ENCODE measurements around the gene PLD5. TPM values are rescaled to one million over a fixed set of nuclear protein-coding genes. Genes with fewer than 3 reads are reported as not detected.
"Not testable (repeated sequence)": the region's sequence is repeated elsewhere in the genome, so short reads cannot be mapped to it uniquely, and the experiment has no call there.

The PLD5 gene
- total RNA-seq, 2 donors from 2014 or later, result 0.05 to 1.0 TPM

DNA sequence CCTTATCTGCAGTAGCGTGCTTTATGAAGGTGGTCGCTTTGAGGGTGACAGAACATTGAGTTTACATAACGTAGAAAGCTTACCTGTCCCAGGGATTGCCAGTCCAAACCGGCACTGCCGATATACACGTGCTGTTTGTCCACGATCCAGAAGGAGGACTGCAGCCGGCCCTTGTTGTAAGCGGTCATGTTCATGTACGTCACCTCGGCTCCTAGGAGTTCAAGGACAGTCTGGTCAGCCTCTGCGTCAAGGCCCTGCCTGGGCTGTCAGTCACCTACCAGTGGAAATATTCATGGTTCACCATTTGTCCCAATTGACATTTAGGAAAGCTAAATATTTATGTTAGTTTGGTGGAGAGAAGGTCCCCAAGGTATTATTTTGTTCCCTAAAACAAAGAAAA is 304.6 kb downstream of the PLD5 start:
- Histone ChIP-seq H3K4me1 (replicated peaks) (no peaks in the 10 kb centered on the region), H3K36me3 (no peaks in the 10 kb centered on the region), H3K9me3 (no peaks in the 10 kb centered on the region), H3K27me3 (replicated peaks; ENCODE audit: insufficient read depth) (no peaks in the 10 kb centered on the region), H3K27ac (no peak overlapping the region), H3K4me3 (no peak overlapping the region)
- 59% methylated on average over 12 of the region's 12 CpGs for WGBS
- DNase-seq (ENCODE audit: low spot score), result no peak
- no peak for TF ChIP-seq POLR2AphosphoS5 (IDR thresholded peaks at IDR 0.05)
- TF ChIP-seq POLR2A (IDR thresholded peaks at IDR 0.05), result no peak
- intact Hi-C loops (cut with DNase I), result no loop called here

- no peak for TF ChIP-seq POLR2AphosphoS5 (IDR thresholded peaks at IDR 0.05)
- no peak for TF ChIP-seq CTCF (IDR thresholded peaks at IDR 0.05)
- TF ChIP-seq POLR2A (IDR thresholded peaks at IDR 0.05), result no peak
- no peaks in the 10 kb centered on the region for H3K9me3 ChIP-seq
- H3K36me3 ChIP-seq, result no peaks in the 10 kb centered on the region
- no peak for DNase-seq (ENCODE audit: low spot score)
- no peak overlapping the region for H3K27ac ChIP-seq
- no peaks in the 10 kb centered on the region for H3K4me1 ChIP-seq (replicated peaks)
- intact Hi-C loops (cut with DNase I), result no loop called here
- H3K27me3 ChIP-seq (replicated peaks; ENCODE audit: insufficient read depth), result no peaks in the 10 kb centered on the region
- H3K4me3 ChIP-seq, result no peak overlapping the region
- 96% methylated on average over 2 of the region's 2 CpGs for WGBS
These were observed 305.1 kb downstream of the PLD5 start for GRCh38 chr1:242219298-242219901.

GRCh38 chr1:242216368-242216767 is 308.1 kb downstream of the PLD5 start:
- H3K27ac ChIP-seq, result no peak overlapping the region
- H3K27me3 ChIP-seq (replicated peaks; ENCODE audit: insufficient read depth), result no peaks in the 10 kb centered on the region
- H3K9me3 ChIP-seq, result no peaks in the 10 kb centered on the region
- intact Hi-C loops (cut with DNase I), result no loop called here
- 97% methylated on average over 4 of the region's 4 CpGs for WGBS
- no peak overlapping the region for H3K4me3 ChIP-seq
- H3K36me3 ChIP-seq, result no peaks in the 10 kb centered on the region
- DNase-seq (ENCODE audit: low spot score), result no peak
- H3K4me1 ChIP-seq (replicated peaks), result no peaks in the 10 kb centered on the region
- no peak for TF ChIP-seq POLR2A (IDR thresholded peaks at IDR 0.05)
- TF ChIP-seq CTCF (IDR thresholded peaks at IDR 0.05), result no peak
- no peak for TF ChIP-seq POLR2AphosphoS5 (IDR thresholded peaks at IDR 0.05)

DNA sequence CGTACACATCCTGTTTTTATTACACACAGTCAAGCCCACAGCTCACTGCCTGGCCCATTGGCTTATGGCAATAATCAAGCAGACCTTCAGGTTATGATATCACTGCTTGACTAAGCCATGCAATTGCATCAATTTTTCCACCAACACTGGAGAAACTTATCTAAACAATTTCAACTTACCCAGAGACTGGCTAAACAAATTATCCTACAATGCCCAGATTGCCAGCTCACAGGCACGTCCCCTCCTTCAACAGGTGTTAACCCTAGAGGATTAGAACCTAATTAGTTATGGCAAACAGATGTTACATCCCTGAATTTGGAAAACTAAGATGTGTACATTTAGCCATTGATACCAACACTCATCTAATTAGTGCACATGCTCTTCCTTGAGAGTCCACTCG is 310.0 kb downstream of the PLD5 start:
- H3K4me3 ChIP-seq; DNase-seq (ENCODE audit: low spot score); H3K9me3 ChIP-seq; H3K27ac ChIP-seq; H3K4me1 ChIP-seq (replicated peaks); H3K36me3 ChIP-seq; intact Hi-C loops (cut with DNase I); H3K27me3 ChIP-seq (replicated peaks; ENCODE audit: insufficient read depth): not testable (repeated sequence)
- whole genome bisulfite sequencing, result 86% methylated on average over 3 of the region's 3 CpGs

GRCh38 chr1:242212961-242213360 is 311.5 kb downstream of the PLD5 start:
- 46% methylated on average over 4 of the region's 4 CpGs for WGBS
- H3K4me3 ChIP-seq; intact Hi-C loops (cut with DNase I); H3K9me3 ChIP-seq; H3K27me3 ChIP-seq (replicated peaks; ENCODE audit: insufficient read depth); H3K36me3 ChIP-seq; H3K27ac ChIP-seq; DNase-seq (ENCODE audit: low spot score); H3K4me1 ChIP-seq (replicated peaks): not testable (repeated sequence)

DNA sequence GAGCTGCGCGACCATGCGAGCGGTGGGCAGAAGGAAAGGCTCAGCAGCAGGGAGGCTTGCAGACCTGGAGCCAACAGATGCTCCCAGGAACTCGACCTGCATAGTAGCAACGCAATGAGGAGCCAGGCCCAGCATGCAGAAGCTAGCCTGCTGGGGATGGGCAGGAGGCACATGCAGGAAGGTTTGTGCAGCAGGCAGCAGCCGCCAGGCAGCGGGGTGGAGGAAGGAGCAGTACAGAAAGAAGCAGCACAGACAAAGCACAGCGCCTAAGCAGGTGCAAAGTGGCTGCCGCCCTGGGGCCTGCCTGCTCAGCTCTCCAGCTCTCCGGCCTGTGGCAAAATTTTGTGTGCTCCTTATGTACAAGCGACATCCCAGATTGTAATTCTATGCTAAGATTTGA is 312.1 kb downstream of the PLD5 start:
- Histone ChIP-seq H3K36me3 (no peaks in the 10 kb centered on the region), H3K4me3 (no peak overlapping the region), H3K4me1 (replicated peaks) (no peaks in the 10 kb centered on the region), H3K27me3 (replicated peaks; ENCODE audit: insufficient read depth) (no peaks in the 10 kb centered on the region), H3K27ac (no peak overlapping the region), H3K9me3 (no peaks in the 10 kb centered on the region)
- 85% methylated on average over 12 of the region's 12 CpGs for WGBS
- intact Hi-C loops (cut with DNase I), result no loop called here
- no peak for DNase-seq (ENCODE audit: low spot score)
- TF ChIP-seq CTCF (IDR thresholded peaks at IDR 0.05), result no peak
- TF ChIP-seq POLR2A (IDR thresholded peaks at IDR 0.05), result no peak
- no peak for TF ChIP-seq POLR2AphosphoS5 (IDR thresholded peaks at IDR 0.05)
